NCI-H526 (cell line): ENCODE data around the gene MAML2.
A peak's percentile ranks its signal among the peaks of the same experiment; 100 is the strongest.

Experiments
- DNase-seq, 2 experiments: peaks; one replicate each; lab custom pipeline; 2025; lab: John Stamatoyannopoulos, UW

Gene MAML2

DNA sequence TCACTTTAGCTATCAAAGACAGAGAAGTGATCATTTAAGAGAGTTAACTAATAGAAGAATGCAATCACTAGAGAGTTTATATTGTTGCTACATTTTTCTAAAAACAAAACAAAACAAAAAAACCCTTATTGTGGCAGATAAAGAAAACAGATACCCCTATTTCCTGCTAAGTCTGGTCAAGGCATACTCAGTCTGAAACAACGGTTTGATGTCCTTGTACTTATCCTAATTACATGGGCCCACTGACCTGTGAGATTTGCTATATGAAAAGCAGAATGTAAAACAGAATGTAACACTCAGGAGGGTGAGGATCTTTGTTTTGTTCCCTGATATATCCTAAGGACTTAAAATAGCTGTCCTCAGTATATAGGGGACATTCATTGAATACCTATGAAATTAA, 24.6 kb downstream of the MAML2 start:
- peak in 1 of 2 experiments; percentile 44 for DNase-seq

DNA sequence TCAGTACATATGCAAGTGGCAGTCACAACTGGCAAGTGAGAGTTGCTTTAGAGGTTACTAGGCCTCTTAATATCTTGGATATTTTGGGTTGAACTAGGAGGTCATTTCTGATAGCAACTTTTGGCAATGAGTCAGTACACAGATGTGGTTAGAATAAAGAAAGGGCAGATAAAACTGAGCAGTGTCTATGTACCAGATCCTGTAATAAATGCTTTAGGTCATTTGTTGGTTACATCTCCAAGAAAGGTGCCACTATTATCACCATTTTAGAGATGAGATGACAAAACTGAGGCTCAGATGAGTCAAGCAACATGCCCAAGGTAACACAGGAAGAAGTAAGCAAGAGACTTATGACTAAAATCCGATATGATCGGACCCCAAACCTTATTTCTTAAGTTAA, 25.0 kb downstream of the MAML2 start:
- DNase-seq, result no peak

DNA sequence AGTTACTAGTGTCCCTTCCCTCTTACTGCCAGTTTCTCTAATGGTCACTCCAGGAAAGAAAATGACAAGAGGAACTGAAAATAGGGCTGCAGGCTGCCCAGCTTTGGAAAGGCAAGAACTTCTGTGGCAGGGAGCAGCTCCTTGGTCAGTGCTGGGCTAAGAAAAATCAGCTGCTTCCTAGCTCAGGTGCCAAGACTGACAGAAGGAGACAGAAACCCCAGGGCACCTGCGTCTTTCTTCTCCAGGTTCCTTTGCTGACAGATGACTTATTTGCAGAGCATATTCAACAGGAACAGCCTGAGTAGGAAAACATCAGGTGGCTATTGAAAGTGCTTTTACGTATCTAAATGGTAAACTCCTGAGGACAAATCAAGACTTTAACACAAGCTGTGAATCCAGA, 25.4 kb downstream of the MAML2 start:
- DNase-seq, result no peak

DNA sequence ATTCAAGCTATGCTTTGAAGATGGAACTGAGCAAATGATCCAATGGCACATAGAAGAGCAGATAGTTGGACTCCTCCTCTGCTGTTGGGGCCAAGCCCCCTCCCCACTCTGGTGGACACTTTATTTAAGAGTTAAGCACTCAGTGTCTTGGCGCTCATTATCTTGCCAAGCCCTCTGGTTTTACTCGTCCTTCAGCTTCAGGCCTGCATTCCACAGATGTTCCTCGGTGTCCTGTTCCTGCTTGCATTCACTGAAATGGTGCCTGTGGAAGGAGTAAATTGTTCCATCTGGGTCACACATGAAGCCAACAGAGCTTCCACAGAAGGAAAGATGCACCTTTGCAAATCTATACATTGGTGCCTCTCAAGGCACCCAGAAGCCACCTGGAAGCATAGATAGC, 26.1 kb downstream of the MAML2 start:
- DNase-seq, result no peak

DNA sequence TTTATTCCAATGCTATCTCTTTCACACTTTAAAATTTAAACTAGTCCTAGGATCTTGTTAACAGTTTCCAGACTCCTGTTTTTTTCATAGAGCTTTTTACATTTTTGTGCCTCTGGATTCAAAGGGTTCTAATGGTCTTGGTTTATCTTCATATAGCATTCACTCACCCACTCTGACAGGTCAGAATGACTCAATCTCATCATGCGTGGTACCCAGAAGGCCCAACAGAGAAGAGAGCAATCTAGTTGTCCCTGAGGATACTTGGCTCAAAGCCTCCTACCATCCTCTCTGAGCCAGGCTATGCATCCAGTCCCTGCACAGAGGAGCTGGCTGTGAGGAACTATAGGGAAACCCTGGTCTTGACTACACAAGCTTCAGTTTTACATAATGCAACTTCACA, 27.5 kb downstream of the MAML2 start:
- no peak for DNase-seq

DNA sequence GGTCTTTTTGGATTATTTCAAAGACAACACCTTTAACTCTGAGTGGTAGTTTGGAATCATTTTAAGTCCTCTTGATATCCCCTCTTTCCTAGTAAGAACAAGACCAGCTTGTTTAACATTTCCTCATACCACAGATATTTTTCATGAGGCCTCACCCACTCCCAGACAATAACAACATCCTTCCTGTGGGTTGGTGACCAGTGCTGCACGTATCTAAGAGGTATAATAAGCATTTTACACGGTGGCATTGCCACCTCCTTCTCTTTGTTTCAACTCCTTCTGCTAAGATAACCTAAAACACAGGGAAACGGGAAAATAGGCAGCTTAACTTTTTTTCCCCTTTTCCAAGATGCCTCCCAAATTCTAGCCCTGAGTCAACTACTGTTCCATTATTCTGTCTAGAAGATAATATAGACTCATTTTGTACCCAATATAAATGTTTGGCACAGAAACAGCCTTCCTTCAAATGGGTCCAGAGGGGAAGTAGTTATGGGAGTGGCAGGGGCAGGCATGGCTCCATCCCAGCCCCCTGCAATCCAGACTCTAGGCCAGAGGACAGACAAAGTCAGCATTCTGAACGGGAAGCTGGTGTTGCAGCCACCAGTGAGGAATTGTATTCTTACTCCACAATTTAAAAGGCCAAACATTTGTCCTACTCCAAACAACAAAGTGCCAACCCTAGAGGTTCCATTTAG, 28.5 kb downstream of the MAML2 start:
- DNase-seq, result no peak

DNA sequence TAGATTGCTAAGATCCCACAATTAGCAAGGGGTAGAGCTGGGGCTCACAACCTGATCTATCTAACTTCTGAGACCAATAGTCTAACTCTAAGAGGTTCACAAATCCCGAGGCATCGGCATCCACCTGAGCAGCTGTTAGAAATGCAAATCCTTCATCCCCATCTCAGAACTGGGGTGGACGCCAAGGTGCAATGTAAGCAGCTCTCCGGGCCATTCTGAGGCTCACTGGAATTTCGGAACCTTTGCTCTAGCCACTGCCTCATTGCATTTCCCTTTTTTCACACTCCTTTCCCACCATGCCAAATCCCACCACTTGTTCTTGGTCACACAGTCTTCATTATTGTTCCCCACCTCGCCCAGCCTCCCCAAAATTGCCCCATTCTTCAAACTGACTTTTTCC, 29.8 kb downstream of the MAML2 start:
- peak; percentile 14 to 28 for DNase-seq

DNA sequence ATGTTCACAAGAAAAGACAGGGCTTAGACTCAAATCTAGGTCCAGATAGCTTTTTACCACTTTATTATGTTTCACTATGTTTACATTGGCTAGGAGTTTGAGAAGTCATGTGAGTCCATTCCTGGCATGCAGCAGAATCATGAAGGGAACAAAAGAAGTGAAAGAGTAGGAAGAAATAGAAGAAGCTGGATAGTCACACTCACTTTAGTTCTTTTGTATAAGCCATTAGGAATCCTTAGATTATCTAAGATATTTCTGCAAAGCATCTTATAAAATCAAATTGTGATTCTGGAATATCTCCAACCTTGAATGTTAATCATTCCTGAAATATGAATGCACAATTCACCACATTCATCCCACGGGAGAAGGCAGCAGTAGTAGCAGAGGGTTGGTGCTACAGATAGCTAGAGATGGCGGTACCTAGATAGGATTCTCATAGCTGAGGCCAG, 31.9 kb downstream of the MAML2 start:
- no peak for DNase-seq

DNA sequence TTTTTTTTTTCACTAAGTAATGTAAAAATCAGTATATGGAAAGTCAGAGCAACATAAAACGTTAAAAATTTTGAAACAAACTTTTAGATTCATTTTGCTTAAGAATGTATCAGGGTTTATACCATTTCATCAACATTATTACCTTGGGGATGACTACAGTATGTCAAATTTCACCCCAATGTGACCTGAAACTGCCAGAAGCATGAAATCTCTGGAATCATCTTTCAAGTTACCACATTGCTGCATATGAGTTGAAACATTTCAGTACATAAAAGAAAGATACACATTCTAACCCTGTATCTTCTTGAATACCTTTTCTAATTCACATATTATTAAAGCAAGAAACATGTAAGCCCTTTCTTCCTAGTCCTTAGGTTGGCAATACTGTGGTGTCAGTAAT, 32.8 kb downstream of the MAML2 start:
- no peak for DNase-seq

DNA sequence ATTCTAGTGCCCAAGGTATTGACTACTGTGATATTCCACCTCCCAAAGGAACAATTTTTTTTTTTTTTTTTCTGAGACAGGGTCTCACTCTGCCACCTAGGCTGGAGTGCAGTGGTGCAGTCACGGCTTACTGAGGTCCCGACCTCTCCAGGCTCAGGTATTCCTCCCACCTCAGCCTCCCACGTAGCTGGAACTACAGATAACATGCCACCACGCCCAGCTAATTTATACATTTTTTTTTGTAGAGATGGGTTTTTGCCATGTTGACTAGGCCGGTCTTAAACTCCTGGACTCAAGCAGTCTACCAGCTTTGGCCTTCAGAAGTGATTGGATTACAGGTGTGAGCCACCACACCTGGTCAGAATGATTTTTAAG, 33.4 kb downstream of the MAML2 start:
- no peak for DNase-seq

DNA sequence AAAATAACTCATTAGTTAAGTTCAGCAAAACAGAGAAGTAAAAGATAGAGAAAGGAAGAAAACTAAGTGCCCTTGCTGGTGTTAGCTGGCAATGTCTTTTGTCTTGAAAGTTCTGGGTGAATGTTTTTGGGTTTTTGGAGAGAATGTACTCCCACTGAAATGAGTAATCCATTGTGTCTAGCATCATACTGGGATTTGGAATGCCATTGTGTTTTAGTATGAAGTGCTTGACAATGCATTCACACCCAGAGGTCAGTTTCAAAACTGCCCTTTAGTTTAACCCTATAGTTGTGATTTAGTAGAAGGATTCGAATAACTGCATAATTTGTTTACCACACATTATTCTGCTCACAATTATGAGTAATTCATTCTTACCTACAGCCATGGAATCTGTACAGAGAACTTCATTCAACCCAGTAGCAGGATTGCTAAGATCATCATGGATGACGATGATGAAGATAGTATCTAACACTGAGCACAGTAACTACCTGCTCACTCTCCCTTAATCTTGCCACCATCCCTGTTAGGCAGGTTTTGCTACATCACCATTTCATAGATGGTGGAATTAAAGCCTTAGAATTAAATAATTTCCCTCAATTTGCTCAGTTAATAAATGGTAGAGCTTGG, 33.9 kb downstream of the MAML2 start:
- no peak for DNase-seq

DNA sequence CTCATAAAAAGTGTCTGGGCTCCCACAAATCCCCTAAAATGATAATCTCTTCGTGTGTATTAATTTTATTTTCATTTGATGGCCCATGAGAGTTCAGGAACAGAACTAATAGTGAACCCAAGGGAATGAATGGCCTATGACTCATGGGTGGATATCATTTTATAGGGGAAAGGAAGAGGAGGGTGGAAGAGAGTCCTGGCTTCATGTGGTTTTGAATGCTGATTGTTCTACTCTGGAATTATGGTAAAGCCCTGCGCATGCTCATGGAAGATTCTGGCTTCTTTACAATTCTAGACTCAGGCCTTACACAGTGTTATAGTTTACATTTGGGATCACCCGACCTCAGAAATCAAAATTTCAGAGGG, 35.2 kb downstream of the MAML2 start:
- no peak for DNase-seq

DNA sequence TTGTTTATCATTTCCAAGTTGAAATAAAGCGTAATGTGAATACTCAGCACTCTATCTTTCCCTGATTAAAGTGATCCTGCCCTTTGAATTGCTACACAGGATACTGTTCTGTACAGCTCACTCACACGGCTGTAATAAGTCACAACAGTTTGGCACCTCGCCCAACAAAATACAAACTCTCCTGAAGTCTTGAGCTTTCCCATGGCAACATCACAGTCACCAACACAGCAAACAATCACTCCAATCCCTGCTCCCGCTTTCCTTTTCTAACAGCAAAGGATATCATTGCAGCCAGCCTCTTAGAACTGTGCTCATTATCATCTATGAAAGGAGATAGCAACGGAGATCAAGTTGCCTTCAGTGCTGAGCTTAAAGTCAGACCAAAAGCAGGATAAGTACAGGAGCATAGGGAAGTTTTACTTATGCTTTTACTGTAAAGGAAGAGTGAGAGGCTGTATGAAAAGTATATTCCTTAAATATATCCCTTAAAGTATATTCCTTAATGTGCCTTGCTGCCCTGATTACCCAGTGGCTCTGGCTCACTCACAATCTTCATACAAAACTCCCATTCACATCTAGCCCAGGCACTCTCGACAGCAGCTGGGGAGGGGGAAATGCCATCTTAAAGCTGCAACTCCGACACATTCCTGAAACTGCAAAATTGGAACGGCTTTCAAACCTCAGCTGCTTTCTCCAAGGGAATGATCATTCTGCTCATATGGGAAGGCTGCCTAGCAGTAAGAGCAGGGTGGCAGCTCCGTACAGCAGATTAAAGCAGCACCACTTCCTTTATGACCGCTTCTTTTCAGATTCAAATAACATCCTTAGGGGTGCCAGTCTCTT, 35.8 kb downstream of the MAML2 start:
- peak; percentile 24 to 29 for DNase-seq

DNA sequence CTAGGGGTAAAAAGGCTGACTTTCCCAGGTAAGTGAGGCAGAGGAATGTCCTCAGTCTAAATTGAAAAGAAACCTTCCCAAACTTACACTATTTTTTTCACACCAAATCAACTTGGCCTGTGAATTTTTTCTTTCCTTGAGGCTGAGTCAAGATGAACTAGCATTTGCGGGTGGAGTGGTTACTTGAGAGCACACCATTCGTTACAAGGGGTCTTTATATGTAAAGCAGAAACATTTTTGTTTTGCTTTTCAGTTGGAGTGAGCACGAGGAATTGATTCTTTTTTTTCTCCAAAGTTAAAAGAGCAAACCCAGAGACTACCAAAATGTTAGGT, 36.4 kb downstream of the MAML2 start:
- DNase-seq, result no peak

DNA sequence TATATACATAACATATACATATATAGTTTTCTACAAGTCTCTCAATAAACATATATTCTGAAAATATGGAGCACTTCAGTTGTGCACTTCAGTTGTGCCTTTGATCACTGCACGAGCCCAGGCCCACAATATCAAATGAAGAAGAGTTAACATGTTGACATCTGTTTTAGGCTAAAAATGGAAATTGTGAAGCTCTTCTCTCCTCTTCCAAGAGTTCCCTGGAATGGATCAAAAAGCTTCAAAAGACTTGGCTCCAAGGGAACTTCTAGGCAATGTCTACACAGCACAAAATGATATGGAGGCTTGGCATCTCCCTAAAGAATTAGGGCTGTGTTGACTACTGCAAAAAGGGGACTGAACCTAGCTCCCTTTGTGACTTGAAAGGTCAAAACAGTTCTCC, 36.9 kb downstream of the MAML2 start:
- DNase-seq, result no peak

DNA sequence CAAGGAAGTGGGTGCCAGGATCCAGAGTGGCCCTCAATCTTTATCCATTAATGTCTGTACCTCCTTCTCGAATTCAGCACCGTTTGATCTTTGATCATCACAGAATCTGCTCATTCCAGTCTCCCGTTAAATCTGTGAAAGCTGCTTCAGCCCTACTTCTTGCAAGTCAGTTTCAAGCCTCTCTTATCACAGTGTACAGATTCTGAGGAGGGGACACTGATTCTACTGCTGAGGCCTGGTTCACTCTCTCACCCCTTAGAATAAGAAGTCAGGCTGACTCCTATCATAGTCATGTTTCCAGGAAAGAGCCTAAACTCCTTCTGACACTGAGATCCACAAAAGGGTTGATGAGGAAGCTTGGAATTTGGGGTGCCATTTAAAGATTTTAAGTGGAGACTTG, 39.0 kb downstream of the MAML2 start:
- no peak for DNase-seq

DNA sequence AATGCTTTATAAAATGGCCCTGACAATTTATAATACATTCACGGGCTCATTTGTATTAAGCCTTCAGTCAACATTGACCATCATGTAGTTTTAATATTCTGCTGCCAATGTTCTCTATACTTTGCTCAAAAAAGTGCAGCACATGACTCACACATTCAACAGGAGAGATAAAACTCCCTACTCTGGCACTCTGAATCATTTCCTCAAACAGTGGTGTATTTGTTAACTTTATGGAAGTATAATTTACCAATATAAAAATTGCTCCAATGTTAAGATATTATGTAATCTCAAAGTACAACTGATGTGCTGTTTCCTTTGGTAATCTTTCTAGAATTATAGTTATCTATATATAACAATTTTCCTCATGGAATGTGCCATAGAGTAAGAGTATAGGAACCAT, 39.9 kb downstream of the MAML2 start:
- no peak for DNase-seq

DNA sequence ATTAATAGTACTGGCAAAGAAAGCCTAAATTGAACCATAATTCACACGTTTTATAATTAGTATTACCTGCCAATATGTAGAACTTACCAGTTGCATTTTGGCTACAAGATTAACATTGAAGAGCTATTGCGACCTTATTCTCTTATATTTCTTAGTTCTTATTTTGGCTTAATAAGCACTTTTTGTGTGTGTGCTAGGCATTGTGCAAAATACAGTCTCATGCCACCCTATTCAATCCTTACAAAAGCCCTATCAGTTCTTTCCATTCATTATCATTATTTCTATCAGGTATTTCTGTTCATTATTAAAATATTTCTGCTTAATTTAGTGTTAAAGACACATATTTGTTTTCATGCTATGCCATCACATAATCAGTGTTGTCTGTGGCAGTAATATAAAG, 41.2 kb downstream of the MAML2 start:
- DNase-seq, result no peak

DNA sequence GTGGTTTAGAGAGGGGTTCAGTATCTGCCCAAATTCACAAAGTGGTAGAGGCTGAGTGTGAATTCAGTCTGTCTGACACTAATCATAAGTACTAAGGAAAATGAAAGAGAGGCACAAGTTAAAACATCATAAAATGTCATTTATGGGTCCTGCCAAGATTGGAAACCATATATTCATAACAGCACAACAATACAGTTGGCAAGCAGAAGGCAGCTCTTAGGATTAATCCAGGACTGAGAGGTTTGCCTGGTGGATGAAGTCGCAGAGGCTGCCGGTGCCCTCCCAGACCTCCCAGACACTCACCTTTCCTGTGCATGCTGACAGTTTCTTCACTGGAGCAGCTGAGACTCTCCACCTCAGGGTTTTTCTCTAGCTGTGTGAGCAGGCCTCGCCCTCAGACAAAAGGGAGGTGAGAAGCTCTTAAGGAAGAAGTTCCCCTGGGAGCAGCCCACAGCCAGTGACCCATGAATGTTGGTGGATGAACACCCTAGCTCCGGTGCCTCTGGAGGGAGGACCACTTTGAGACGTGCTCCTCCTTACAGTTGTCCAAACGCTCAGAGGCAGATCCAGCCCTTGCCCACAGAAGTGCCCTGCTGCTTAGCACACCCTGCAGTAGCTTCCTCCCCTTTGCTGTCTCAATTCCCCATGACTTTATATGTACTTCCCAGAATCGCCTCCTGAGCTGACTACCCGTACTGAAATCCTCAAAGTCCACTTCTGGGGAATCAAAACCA, 43.7 kb downstream of the MAML2 start:
- no peak for DNase-seq

DNA sequence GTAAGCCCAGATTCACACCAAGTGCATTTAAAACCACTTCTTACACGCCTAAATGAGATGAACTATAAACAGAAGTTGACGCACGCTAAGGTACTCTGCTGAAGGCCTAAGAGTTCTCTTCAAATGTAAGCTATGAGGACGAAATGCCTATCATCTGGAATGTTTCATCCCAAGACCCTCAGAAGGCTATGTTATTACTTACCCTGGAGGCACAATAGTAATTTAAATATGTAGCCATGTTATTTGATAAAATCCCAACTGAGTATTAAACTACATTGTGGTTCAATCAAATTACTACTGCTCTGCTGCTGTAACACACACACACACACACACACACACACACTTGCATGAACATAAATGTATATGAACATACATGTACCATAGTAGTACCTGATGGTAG, 47.6 kb downstream of the MAML2 start:
- no peak for DNase-seq

DNA sequence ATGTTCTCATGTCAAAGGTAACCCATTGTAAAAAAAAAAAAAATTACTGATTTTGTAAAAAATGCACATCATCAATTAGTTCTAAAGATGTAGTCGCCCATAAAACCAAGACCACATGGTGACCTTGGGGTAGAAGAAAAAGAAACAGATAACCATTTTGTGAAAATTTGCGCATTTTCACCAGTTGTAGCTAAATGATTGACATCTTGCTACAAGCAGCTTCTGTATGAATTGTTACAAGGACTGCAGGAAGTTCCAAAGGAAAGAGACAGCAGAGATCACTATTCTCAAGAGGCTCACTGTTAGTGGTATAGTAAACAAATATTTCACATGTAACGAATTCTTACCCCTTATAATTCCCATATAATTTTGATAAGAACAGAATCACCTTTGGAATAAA, 48.7 kb downstream of the MAML2 start:
- DNase-seq, result no peak

DNA sequence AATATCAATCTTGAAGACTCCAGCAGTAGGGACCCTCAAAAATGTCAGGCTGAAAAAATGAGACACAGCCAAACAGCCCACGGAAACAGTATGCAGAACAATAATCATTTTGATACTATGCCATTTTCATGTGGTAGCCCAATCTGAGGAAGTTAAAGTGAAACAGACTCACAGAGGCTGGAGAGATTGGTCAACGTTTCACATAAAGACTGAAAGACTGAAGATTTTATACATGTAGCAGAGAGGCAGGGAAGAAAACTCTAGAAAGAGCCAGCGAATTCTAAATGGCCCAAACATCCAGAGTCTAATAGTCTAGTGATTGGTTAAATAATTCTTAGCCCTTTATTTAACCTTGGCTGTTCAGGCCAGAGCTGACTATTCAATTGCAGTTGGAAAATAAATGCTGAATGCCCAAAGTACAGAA, 49.4 kb downstream of the MAML2 start:
- no peak for DNase-seq

DNA sequence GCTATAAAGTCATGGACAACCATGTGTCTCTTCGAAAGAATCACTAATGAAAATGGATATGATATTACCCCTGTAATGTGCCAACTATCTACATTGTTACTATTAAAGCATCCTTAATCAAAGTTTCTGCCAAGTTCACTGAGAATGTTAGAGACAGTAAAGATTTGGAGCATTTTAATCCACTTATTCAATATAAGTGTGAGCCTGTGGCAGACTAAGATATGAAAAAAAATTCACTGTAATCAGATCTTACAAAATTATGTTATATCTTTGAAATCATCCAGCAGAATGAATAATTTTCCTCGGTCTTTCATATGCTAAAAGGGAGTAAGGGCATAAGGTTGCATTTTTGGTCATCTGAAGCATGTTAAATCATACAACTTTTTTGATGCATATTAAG, 49.9 kb downstream of the MAML2 start:
- DNase-seq, result no peak
